Measurements from ENCODE around the gene CACNG5.

CACNG5 gene

GRCh38 chr17:66909804-66910373 lies 75.0 kb downstream of the CACNG5 start:
- DNase-seq: no peak

- no peak for DNase-seq
Measured at GRCh38 chr17:66910651-66911285, 75.9 kb downstream of the CACNG5 start.

- no peak for DNase-seq
Measured at GRCh38 chr17:66915204-66915611, 80.3 kb downstream of the CACNG5 start.

GRCh38 chr17:66915792-66916191 lies 80.9 kb downstream of the CACNG5 start:
- no peak for DNase-seq

GRCh38 chr17:66916946-66917345 lies 82.0 kb downstream of the CACNG5 start:
- DNase-seq: no peak

GRCh38 chr17:66918896-66919295 lies 84.0 kb downstream of the CACNG5 start:
- no peak for DNase-seq

- no peak for DNase-seq
Measured at GRCh38 chr17:66920435-66920834, 85.5 kb downstream of the CACNG5 start.

- DNase-seq: no peak
Measured at GRCh38 chr17:66920950-66921349, 86.0 kb downstream of the CACNG5 start.

- DNase-seq: no peak
Measured at GRCh38 chr17:66923886-66924285, 89.0 kb downstream of the CACNG5 start.

- no peak for DNase-seq
Measured at GRCh38 chr17:66925811-66926500, 91.0 kb downstream of the CACNG5 start.

GRCh38 chr17:66928949-66929348 lies 94.0 kb downstream of the CACNG5 start:
- DNase-seq: no peak

GRCh38 chr17:66929591-66929990 lies 94.7 kb downstream of the CACNG5 start:
- DNase-seq: no peak

- no peak for DNase-seq
Measured at GRCh38 chr17:66930933-66931332, 96.0 kb downstream of the CACNG5 start.

GRCh38 chr17:66932311-66932710 lies 97.4 kb downstream of the CACNG5 start:
- DNase-seq: no peak

GRCh38 chr17:66934040-66934439 lies 99.1 kb downstream of the CACNG5 start:
- DNase-seq: no peak
